NCI-H748 (cell line): Measurements from ENCODE around the gene EFNB3.

Experiments
- DNase-seq: peaks from one replicate; lab custom pipeline; 2025; ENCODE audit not compliant: unreplicated experiment; lab: John Stamatoyannopoulos, UW

EFNB3 gene, protein sequence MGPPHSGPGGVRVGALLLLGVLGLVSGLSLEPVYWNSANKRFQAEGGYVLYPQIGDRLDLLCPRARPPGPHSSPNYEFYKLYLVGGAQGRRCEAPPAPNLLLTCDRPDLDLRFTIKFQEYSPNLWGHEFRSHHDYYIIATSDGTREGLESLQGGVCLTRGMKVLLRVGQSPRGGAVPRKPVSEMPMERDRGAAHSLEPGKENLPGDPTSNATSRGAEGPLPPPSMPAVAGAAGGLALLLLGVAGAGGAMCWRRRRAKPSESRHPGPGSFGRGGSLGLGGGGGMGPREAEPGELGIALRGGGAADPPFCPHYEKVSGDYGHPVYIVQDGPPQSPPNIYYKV

DNA sequence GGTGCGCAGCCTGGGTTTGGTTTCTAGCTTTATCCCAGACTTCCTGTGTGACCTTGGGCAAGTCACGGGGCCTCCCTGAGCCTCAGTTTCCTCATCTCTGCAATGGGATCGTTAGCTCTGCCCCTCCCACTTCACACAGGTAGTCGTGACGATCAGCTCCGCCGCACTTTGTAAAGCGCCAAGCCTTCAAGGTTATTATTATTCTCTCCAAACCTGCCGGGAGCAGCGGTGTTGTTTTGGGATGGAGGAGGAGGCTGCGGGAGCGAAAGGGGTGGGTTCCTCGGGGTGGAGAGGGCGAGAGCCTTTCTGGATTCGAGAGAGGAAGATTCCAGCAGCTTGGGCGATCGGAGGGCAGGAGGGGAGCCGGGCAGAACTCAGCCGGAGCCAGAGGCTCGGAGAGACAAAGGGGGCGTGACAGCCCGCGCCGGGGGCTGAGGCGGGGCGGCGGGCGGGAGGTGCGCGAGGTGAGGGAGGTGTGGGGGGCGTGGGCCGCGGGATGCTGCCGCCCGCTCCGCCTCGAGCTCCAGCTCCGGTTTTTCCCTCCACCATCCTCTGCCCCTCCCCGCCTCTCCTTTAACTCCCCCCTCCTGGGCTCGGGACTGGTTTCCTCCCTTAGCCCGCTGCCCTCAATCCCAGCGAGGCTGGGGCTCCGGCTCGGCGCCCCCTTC is at the start of gene EFNB3:
TSS of gene EFNB3 (plus strand) at position 602 of the 668 bp plus-strand sequence. CDS start 397 bp downstream, outside the sequence.
- peak; percentile 78 for DNase-seq

DNA sequence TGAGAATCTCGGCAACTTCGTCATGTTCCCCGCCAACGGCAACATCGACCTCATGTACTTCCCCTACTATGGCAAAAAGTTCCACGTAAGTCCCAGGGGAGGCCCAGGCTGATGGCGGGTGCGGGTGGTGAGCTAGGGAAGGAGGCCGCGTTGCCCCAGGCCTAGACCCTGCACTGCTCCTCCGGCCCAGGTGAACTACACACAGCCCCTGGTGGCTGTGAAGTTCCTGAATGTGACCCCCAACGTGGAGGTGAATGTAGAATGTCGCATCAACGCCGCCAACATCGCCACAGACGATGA is 49.5 kb upstream of the EFNB3 start:
- no peak for DNase-seq

GRCh38 chr17:7656958-7657609 is 47.9 kb upstream of the EFNB3 start:
- no peak for DNase-seq

DNA sequence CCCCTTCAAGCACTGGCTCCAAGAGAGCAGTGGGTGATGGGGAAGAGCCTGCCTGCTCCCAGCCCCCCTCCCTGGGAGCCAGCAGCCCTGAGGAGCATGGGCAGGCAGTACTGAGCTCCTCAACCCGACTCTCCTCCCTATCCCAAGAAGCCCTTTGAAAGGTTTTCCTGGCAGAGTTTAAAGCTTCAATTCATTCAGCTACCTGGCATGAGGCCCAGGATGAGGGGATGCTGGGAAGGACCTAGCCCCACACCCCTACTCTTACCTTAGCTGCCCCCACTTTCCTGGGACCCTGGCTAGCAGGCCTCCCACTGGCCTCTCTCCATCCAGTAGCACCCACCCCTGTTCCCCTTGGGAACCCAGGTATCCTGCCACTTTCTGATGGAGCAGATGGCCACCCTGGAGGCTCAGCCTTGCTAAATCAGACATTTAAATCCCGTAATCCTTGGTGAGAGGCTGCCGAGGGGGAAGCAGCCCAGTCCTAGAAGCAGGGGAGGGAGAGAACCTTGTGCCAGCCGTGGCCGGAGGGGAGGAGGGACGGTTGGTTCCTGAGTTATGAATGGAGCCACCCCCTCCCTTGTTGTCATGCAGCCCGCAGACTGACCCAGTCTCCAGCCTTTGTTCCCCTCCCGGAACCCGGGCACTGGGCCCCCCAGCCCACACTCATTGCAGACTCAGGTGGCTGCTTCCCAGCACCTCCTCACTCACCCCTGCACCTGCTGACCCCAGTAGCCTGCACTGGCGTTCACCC is 37.2 kb upstream of the EFNB3 start:
- DNase-seq = no peak

DNA sequence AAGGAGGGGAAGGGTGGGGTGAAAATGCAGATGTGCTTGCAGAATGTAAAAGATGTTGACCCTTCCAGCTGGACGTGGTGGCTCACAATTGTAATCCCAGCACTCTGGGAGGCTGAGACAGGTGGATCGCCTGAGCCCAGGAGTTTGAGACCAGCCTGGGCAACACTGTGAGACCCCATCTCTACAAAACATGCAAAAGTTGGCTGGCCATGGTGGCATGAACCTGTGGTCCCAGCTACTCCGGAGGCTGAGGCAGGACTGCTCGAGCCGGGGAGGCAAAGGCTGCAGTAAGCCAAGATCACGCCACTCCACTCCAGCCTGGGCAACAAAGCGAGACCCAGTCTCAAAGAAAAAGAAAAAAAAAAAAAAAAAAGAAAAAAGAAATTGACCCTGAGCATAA is 36.5 kb upstream of the EFNB3 start:
- DNase-seq = no peak

DNA sequence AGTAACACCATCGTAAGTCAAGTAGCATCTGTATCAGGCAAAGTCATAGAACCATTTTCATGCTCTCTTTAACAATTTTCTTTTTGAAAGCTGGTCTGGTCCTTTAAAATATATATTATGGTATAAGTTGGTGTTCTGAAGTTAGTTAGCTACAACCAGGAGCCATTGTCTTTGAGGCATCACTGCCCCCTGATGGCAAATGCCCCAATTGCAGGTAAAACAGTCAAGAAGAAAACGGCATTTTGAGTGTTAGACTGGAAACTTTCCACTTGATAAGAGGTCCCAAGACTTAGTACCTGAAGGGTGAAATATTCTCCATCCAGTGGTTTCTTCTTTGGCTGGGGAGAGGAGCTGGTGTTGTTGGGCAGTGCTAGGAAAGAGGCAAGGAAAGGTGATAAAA is 31.8 kb upstream of the EFNB3 start:
- DNase-seq = peak; percentile 16

- DNase-seq = no peak
These were observed 30.1 kb upstream of the EFNB3 start for GRCh38 chr17:7674934-7675333.

GRCh38 chr17:7676533-7676932 is 28.5 kb upstream of the EFNB3 start:
- DNase-seq = no peak

DNA sequence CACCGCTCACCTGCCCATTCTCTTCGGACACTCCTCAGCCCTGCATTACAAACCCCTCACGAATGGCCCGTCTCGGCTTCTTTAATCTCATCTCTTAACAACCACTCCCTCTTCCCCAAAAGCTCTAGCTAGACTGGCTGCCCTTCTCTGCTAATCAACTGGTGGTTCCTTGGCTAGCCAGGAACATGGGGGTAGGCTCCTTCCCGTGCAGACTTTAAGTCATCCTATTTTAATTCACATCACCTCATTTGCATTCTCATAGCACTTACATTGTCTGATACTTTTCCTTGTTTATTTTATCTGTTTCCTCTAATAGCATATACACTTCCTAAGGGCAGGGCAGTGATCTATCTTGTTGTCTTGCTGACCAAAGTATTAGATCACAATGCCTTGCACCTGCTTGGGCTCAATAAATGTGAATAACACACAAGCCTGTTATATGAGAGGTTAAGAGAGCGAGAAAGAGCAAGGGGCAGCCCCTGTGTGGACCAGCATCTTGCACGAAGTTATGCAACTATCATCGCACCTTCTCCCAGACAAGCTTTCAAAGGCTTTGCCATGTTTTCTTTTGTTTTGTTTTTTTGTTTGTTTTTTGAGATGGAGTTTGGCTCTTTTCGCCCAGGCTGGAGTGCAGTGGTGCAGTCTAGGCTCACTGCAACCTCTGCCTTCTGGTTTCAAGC is 27.5 kb upstream of the EFNB3 start:
- DNase-seq = no peak

GRCh38 chr17:7684851-7685532 is 20.0 kb upstream of the EFNB3 start:
- DNase-seq = peak; percentile 25

GRCh38 chr17:7685533-7686221 is 19.3 kb upstream of the EFNB3 start:
- DNase-seq = peak; percentile 99

- peak; percentile 95 for DNase-seq
These were observed 18.6 kb upstream of the EFNB3 start for GRCh38 chr17:7686222-7687071.

DNA sequence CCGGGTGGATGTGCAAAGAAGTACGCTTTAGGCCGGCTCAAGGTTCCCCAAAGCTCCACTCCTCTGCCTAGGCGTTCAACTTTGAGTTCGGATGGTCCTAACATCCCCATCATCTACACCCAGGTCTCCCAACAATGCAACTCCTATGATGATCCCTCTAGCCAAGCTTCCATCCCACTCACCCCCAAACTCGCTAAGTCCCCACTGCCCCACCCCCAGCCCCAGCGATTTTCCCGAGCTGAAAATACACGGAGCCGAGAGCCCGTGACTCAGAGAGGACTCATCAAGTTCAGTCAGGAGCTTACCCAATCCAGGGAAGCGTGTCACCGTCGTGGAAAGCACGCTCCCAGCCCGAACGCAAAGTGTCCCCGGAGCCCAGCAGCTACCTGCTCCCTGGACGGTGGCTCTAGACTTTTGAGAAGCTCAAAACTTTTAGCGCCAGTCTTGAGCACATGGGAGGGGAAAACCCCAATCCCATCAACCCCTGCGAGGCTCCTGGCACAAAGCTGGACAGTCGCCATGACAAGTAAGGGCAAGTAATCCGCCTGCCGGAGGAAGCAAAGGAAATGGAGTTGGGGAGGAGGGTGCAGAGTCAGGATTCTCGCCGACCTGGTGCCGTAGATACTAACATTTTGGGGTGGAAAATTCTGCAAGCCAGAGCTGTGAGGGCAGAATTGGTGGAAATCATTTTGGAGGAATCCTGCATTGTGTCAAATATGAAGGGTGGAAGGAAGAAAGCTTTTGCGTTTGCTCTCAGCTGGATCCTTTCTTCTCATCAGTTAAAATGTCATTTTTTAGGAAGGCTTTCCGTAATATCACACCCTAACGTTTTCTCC is 17.7 kb upstream of the EFNB3 start, which contains the start of gene TP53:
TSS of gene TP53 (minus strand) at position 419 of the 836 bp plus-strand sequence. CDS start 10,896 bp downstream, outside the sequence.
- DNase-seq = peak; percentile 97

DNA sequence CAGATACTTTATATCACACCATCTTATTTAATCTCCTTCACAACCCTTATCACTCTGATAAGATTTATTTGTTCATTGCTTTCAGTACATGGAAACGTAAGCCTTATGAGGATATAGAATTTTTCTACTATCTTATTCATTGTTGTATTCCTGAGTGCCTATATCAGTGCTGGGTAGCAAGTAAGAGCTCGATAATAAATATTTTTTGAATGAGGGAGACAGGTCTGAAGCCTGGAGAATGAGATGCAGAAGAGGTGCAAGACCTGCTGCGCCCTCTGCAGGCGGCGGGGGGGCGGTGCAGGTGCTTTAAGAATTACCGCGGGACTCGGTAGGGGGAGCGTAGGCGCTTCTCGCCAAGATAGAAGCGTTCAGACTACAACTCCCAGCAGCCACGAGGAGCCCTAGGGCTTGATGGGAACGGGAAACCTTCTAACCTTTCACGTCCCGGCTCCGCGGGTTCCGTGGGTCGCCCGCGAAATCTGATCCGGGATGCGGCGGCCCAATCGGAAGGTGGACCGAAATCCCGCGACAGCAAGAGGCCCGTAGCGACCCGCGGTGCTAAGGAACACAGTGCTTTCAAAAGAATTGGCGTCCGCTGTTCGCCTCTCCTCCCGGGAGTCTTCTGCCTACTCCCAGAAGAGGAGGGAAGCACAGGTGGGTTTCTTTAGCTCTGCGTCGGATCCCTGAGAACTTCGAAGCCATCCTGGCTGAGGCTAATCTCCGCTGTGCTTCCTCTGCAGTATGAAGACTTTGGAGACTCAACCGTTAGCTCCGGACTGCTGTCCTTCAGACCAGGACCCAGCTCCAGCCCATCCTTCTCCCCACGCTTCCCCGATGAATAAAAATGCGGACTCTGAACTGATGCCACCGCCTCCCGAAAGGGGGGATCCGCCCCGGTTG is 16.8 kb upstream of the EFNB3 start, which contains the start of gene WRAP53:
TSS of gene WRAP53 (plus strand) at position 570 of the 900 bp plus-strand sequence. CDS start at position 742, 172 bp downstream.
- peak; percentile 99 for DNase-seq

- peak; percentile 43 for DNase-seq
These were observed 16.1 kb upstream of the EFNB3 start for GRCh38 chr17:7688808-7689316.

DNA sequence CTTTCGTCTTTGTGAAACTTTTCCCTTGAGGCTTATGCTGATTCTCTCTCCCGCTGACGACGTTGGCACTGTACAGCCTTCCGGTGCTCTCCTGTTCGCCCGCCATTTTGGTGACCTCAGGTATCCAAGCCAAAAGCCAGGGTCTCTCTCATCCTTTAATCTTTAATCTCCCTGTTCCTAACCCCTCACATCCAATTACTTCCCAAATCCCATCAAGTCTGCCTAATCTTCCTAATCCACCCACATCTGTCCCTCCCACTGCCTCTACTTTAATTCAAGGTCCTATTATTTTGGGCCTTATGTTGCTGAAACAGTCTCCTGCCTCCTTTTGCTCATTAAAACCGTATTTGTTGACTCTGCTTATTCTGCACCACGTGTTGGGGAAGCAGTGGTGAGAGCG is 9.4 kb upstream of the EFNB3 start:
- no peak for DNase-seq
